ENCODE measurements around the gene CNPY1.

The CNPY1 gene

DNA sequence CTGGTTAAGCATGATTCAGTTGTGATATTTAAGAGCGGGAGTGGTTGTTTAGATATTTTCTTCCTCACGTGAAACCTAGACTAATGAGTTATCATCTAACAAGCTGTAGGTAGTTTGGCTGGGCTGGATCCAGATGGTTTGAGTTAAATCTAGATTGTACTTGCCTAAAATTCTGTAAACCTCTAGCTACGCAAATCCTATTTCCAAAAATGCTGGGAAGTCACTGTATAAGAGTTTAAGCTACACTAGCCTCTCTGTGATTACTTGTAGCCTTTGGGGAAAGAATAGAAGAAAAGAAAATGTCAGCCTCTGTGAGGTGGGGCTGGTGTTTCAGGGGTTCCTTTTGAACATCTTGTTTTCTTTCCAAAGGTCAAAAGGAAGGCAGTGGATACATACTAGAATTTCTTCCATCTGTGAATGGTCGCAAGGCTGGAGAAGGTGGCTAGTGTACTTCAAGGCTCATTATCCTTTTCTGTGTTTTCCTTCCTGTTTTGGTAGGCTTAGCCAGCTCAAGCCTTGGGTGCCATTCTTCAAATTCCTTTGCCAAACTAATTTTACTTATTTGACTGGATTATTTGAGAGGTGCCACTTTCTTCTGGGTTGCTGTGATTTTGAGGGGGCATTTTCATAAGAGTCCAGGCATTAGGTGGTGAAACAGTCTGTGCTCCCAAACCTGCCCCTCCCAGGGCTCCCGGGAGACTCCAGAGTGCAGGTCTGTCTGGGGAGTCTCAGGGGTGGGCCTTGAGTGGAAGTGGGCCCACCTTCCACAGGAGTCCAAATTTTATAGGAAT lies 93.7 kb downstream of the CNPY1 start:
- no peak for DNase-seq

DNA sequence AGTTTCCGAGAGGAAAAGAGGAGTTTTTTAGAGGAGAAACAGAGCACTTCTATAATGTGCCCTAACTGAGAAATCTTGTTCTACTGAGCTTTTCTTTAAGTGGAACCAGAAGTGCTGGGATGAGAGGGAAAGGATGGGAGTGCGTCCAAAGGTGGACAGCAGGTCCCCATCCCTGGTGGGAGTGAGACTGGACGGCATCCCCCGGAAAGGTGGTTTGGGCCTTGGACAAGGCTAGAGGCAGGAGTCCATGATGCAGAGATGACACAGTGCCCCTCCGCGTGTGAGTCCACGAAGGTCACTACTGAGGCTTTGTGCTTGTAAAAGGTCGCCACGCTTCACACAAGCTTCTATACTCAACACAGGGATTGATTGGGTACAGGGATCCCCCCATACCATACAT lies 94.5 kb downstream of the CNPY1 start:
- DNase-seq, result no peak
